ENCODE data around the gene TBL1Y. TPM values are rescaled to one million over a fixed set of nuclear protein-coding genes. Genes with fewer than 3 reads are reported as not detected.

Gene TBL1Y
- total and polyA plus RNA-seq, 2 donors (not counting 1 experiment from before 2014, with no cell fraction given): not detected

DNA sequence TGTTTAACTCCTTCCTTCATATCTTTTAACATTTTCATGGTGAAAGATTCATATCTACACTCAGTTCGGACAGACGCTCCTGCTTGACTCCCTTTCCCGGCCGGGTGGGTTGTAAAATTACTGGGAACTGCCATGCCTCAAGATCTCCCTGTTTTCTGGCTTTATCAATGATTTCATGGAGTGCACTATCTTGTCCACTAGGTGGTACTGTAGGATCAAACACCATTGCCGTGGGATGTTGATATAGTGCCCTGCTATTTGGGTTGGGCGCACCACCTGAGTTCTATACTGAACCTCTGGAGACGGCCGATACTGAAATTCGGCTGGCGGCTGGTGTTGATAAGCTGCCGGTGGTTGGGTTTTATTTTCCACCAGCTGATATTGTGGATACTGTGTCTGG, 54.2 kb downstream of the TBL1Y start:
- no peak overlapping the region for H3K27ac Mint-ChIP-seq
- 0% methylated on average over 2 of the region's 11 CpGs for WGBS (ENCODE audit: insufficient coverage)
- CTCF ChIA-PET: interaction anchor here (1.8 kb wide), 1 partner anchor 120 kb away, joined by 4 read pairs; no protein-coding TSS in a partner anchor

DNA sequence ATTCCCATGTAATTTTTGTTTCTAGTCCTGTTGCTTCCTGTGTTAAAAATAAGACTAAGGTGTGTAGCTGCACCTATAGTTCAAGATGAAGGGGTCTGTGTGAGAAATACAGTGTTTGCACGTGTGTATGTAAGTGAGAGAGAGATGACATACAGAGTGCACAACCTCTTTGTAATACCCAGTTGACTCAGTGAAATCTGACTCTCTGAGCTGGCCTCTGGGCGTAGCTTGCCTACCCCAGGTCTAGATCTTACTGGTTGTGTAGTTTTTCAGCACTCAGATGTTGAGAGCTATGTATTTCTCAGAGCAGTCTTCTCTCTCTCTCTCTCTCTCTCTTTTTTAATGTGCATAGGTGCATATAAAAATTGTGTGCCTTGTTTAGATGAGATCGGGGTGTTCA, 56.0 kb downstream of the TBL1Y start:
- ATAC-seq (ENCODE audit: low read depth) (no peak), DNase-seq (no peak)
- intact Hi-C loops (cut with micrococcal nuclease): loop anchor here (10.0 kb wide), 1 partner anchor 848 kb away; no protein-coding TSS in a partner anchor
- H3K4me2 ChIP-seq (replicated peaks; ENCODE audit: low read depth, low read length, poor library complexity, severe bottlenecking): no peak overlapping the region
- no peak overlapping the region for H2AFZ ChIP-seq (ENCODE audit: insufficient read depth, low read depth, low read length, poor library complexity, severe bottlenecking)
- Mint-ChIP-seq H3K4me3 (no peak overlapping the region), H3K4me1 (no peaks in the 10 kb centered on the region), H3K9me3 (ENCODE audit: insufficient read depth) (no peaks in the 10 kb centered on the region), H3K27ac (no peak overlapping the region), H3K27me3 (peaks cover 4% of the 10 kb centered on the region)
- H3K4me1 ChIP-seq (ENCODE audit: control insufficient read depth in 2 of 2, insufficient read depth in 2 of 2, low read length in 2 of 2): no peaks in the 10 kb centered on the region
- H3K9me3 ChIP-seq (ENCODE audit: control extremely low read depth in 1 of 3, control insufficient read depth in 2 of 3, insufficient read depth in 1 of 3, low read length in 2 of 3): no peaks in the 10 kb centered on the region
- H3K4me3 ChIP-seq (ENCODE audit: control extremely low read depth in 1 of 5, extremely low read depth in 1 of 5, insufficient read depth in 1 of 5, low read depth in 2 of 5, low read length in 4 of 5): no peak overlapping the region
- TF ChIP-seq EZH2 (IDR thresholded peaks at IDR 0.05; ENCODE audit: borderline replicate concordance, insufficient read depth, low read depth, low read length, poor library complexity, severe bottlenecking): no peak
- TF ChIP-seq, protein P1, sequence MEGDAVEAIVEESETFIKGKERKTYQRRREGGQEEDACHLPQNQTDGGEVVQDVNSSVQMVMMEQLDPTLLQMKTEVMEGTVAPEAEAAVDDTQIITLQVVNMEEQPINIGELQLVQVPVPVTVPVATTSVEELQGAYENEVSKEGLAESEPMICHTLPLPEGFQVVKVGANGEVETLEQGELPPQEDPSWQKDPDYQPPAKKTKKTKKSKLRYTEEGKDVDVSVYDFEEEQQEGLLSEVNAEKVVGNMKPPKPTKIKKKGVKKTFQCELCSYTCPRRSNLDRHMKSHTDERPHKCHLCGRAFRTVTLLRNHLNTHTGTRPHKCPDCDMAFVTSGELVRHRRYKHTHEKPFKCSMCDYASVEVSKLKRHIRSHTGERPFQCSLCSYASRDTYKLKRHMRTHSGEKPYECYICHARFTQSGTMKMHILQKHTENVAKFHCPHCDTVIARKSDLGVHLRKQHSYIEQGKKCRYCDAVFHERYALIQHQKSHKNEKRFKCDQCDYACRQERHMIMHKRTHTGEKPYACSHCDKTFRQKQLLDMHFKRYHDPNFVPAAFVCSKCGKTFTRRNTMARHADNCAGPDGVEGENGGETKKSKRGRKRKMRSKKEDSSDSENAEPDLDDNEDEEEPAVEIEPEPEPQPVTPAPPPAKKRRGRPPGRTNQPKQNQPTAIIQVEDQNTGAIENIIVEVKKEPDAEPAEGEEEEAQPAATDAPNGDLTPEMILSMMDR (IDR thresholded peaks at IDR 0.05): no peak
- ChIA-PET CTCF (no interaction called here), POLR2A (no interaction called here)
- no peak overlapping the region for H3K27ac ChIP-seq (ENCODE audit: low read length in 2 of 2)
- no peak overlapping the region for H3K9ac ChIP-seq (ENCODE audit: low read length)
- H3K79me2 ChIP-seq (ENCODE audit: control insufficient read depth, insufficient read depth, low read length): no peaks in the 10 kb centered on the region
- no peaks in the 10 kb centered on the region for H3K27me3 ChIP-seq (replicated peaks in 1 of 4; ENCODE audit: control extremely low read depth in 1 of 4, control insufficient read depth in 3 of 4, insufficient read depth in 4 of 4, low read length in 3 of 4)
- H4K20me1 ChIP-seq (ENCODE audit: control insufficient read depth, insufficient read depth, low read length, poor library complexity, severe bottlenecking): no peaks in the 10 kb centered on the region
- no peaks in the 10 kb centered on the region for H3K36me3 ChIP-seq (replicated peaks in 1 of 2; ENCODE audit: control extremely low read depth in 1 of 2, control insufficient read depth in 1 of 2, extremely low read depth in 1 of 2, insufficient read depth in 2 of 2, low read length in 1 of 2)
- no CpG with 5 or more reads among the region's 3 CpGs for WGBS (ENCODE audit: insufficient coverage)

More for the DNA sequence above, 54.2 kb downstream of the TBL1Y start:
- Histone ChIP-seq H3K4me3 (ENCODE audit: control extremely low read depth in 1 of 5, extremely low read depth in 1 of 5, insufficient read depth in 1 of 5, low read depth in 2 of 5, low read length in 4 of 5) (no peak overlapping the region), H2AFZ (ENCODE audit: insufficient read depth, low read depth, low read length, poor library complexity, severe bottlenecking) (no peak overlapping the region), H4K20me1 (ENCODE audit: control insufficient read depth, insufficient read depth, low read length, poor library complexity, severe bottlenecking) (no peaks in the 10 kb centered on the region), H3K9ac (ENCODE audit: low read length) (no peak overlapping the region), H3K79me2 (ENCODE audit: control insufficient read depth, insufficient read depth, low read length) (no peaks in the 10 kb centered on the region), H3K9me3 (ENCODE audit: control extremely low read depth in 1 of 3, control insufficient read depth in 2 of 3, insufficient read depth in 1 of 3, low read length in 2 of 3) (no peaks in the 10 kb centered on the region), H3K36me3 (replicated peaks in 1 of 2; ENCODE audit: control extremely low read depth in 1 of 2, control insufficient read depth in 1 of 2, extremely low read depth in 1 of 2, insufficient read depth in 2 of 2, low read length in 1 of 2) (no peaks in the 10 kb centered on the region), H3K27ac (ENCODE audit: low read length in 2 of 2) (no peak overlapping the region), H3K27me3 (replicated peaks in 1 of 4; ENCODE audit: control extremely low read depth in 1 of 4, control insufficient read depth in 3 of 4, insufficient read depth in 4 of 4, low read length in 3 of 4) (no peaks in the 10 kb centered on the region), H3K4me2 (replicated peaks; ENCODE audit: low read depth, low read length, poor library complexity, severe bottlenecking) (no peak overlapping the region), H3K4me1 (ENCODE audit: control insufficient read depth in 2 of 2, insufficient read depth in 2 of 2, low read length in 2 of 2) (no peaks in the 10 kb centered on the region)
- POLR2A ChIA-PET: no interaction called here
- peaks cover 4% of the 10 kb centered on the region for H3K27me3 Mint-ChIP-seq
- no peaks in the 10 kb centered on the region for H3K4me1 Mint-ChIP-seq
- no peak overlapping the region for H3K4me3 Mint-ChIP-seq
- intact Hi-C loops (cut with micrococcal nuclease): loop anchor here (10.0 kb wide), 1 partner anchor 850 kb away; no protein-coding TSS in a partner anchor
- no peaks in the 10 kb centered on the region for H3K9me3 Mint-ChIP-seq (ENCODE audit: insufficient read depth)
- no peak for TF ChIP-seq EZH2 (IDR thresholded peaks at IDR 0.05; ENCODE audit: borderline replicate concordance, insufficient read depth, low read depth, low read length, poor library complexity, severe bottlenecking)
- TF ChIP-seq, protein P1 (IDR thresholded peaks at IDR 0.05): peak; percentile 68
- peak; percentile 48 for DNase-seq
- ATAC-seq (ENCODE audit: low read depth): no peak
